H1 (cell line): Measurements from ENCODE around the gene RTF1. TPM values are rescaled to one million over a fixed set of nuclear protein-coding genes. Genes with fewer than 3 reads are reported as not detected.

Experiments
- CREB1 ChIP-seq: IDR thresholded peaks from 2 replicates; pipeline ENCODE4 v1.6.1; 2012; ENCODE audit warnings: inconsistent platforms
- E2F6 ChIP-seq: IDR thresholded peaks from 2 replicates; pipeline ENCODE4 v1.6.1; 2012; ENCODE audit warnings: inconsistent platforms
- EZH2 ChIP-seq: fragments of 200-600 bp; sonication (generic); IDR thresholded peaks from 2 replicates; pipeline ENCODE4 v1.7.1; 2012; ENCODE audit warnings: low read depth, mild to moderate bottlenecking, moderate library complexity, low read length, inconsistent platforms; ENCODE audit not compliant: severe bottlenecking
- FOSL1 ChIP-seq: IDR thresholded peaks from 2 replicates; pipeline ENCODE4 v1.6.1; 2011; ENCODE audit warnings: mild to moderate bottlenecking, low read depth, low read length, moderate library complexity; ENCODE audit not compliant: insufficient read depth
- GABPA ChIP-seq: IDR thresholded peaks from 2 replicates; pipeline ENCODE4 v1.6.1; 2011; ENCODE audit warnings: mild to moderate bottlenecking, low read length, moderate library complexity, borderline replicate concordance; ENCODE audit not compliant: insufficient read depth
- JUND ChIP-seq: IDR thresholded peaks from 2 replicates; pipeline ENCODE4 v1.6.1; 2011; ENCODE audit warnings: mild to moderate bottlenecking, improper control_type of control experiment, low read length
- KDM4A ChIP-seq: IDR thresholded peaks from one replicate; pipeline ENCODE4 v1.7.1; 2012; ENCODE audit warnings: low read depth, mild to moderate bottlenecking, moderate library complexity, low read length, inconsistent platforms; ENCODE audit not compliant: severe bottlenecking
- MAX ChIP-seq: IDR thresholded peaks from 2 replicates; pipeline ENCODE4 v1.6.1; 2012; ENCODE audit warnings: inconsistent platforms
- NRF1 ChIP-seq: IDR thresholded peaks from 2 replicates; pipeline ENCODE4 v1.6.1; 2011; ENCODE audit warnings: mild to moderate bottlenecking, low read depth, low read length, improper control_type of control experiment
- RNF2 ChIP-seq: fragments of 200-900, 300-1000 bp; sonication (generic); IDR thresholded peaks from 2 replicates; pipeline ENCODE4 v1.7.1; 2016; ENCODE audit warnings: borderline replicate concordance, low read depth, mild to moderate bottlenecking, antibody characterized with exemption, low read length; ENCODE audit not compliant: poor library complexity, severe bottlenecking; ENCODE audit errors: missing control alignments
- polyA plus RNA-seq, 7 experiments: library from polyadenylated mRNA; depleted of rRNA in 3 of 7; stranded (reverse) in 5 of 7; unstranded in 2 of 7; fragments of >200 nt in 5 of 7; fragments of 200-250 nt in 2 of 7; gene quantifications; 1 replicate in 5 of 7; 2 replicates in 1 of 7; 4 replicates in 1 of 7; pipeline versions ENCODE4 v1.2.1 to v1.2.3, GENCODE V29; 2011 to 2013; ENCODE audit warnings: missing spikeins in 2 of 7, mixed read lengths in 2 of 7
- total RNA-seq: library from RNA; stranded (reverse); fragmentation: NEBNext Ultra II Directional; extraction: Animal tissue kit (Norgen Biotek cat#: 25700); gene quantifications from 2 replicates; pipeline ENCODE4 v1.2.1, GENCODE V29; 2021

The RTF1 gene
- total and polyA plus RNA-seq, 2 of the 8 experiments (the other 6 are each of a cell fraction or from before 2014, with no cell fraction given) = 22.6 to 47.7 TPM

GRCh38 chr15:41501931-41502794 lies 85.3 kb downstream of the RTF1 start (continued):
- TF ChIP-seq RNF2 (peak; percentile 17), JUND (no peak), CREB1 (no peak), E2F6 (0 out of 2 replicates have a peak, but pooled peaks have one; percentile 2), GABPA (0 out of 2 replicates have a peak, but pooled peaks have one; percentile 9), NRF1 (no peak), MAX (peak; percentile 10; the same call in 1 of the 2 replicates), FOSL1 (no peak), EZH2 (peak; percentile 95), KDM4A (peak; percentile 71)
- TF ChIP-seq, all 59 proteins: peak for 9
